ENCODE measurements around the gene FBXO45. TPM values are rescaled to one million over a fixed set of nuclear protein-coding genes. Genes with fewer than 3 reads are reported as not detected.
"Not testable (repeated sequence)": the region's sequence is repeated elsewhere in the genome, so short reads cannot be mapped to it uniquely, and the experiment has no call there.

FBXO45 gene
- total and polyA plus RNA-seq, 11 donors, result 2.1 to 10.8 (median 6.6) TPM

- H3K27me3 ChIP-seq, result no peaks in the 10 kb centered on the region
- no peaks in the 10 kb centered on the region for H3K9me3 ChIP-seq
- intact Hi-C loops (cut with DNase I), result loop anchor here in 1 of 10 donors (10.0 kb wide), 1 partner anchor 296 kb away; the partner anchor contains the start of gene SENP5
- peak overlapping the region in 11 of 12 donors; percentile 68 to 93 (median 83) for H3K27ac ChIP-seq
- WGBS, 4 donors, result 0 to 2% (median 1%) methylated on average over 14 to 44 of the region's 44 CpGs
- ATAC-seq (peak in 1 of 4 donors; percentile 1), DNase-seq (peak; percentile 13 to 69 (median 35))
- H3K36me3 ChIP-seq, result peaks cover 0 to 23% (median 5%) of the 10 kb centered on the region in 9 donors
- H3K4me3 ChIP-seq, result peak overlapping the region; percentile 52 to 98 (median 80)
- peaks cover 0 to 42% (median 22%) of the 10 kb centered on the region in 12 donors for H3K4me1 ChIP-seq
- no peak for TF ChIP-seq POLR2A (IDR thresholded peaks at IDR 0.05)
- TF ChIP-seq, protein P1, sequence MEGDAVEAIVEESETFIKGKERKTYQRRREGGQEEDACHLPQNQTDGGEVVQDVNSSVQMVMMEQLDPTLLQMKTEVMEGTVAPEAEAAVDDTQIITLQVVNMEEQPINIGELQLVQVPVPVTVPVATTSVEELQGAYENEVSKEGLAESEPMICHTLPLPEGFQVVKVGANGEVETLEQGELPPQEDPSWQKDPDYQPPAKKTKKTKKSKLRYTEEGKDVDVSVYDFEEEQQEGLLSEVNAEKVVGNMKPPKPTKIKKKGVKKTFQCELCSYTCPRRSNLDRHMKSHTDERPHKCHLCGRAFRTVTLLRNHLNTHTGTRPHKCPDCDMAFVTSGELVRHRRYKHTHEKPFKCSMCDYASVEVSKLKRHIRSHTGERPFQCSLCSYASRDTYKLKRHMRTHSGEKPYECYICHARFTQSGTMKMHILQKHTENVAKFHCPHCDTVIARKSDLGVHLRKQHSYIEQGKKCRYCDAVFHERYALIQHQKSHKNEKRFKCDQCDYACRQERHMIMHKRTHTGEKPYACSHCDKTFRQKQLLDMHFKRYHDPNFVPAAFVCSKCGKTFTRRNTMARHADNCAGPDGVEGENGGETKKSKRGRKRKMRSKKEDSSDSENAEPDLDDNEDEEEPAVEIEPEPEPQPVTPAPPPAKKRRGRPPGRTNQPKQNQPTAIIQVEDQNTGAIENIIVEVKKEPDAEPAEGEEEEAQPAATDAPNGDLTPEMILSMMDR (IDR thresholded peaks at IDR 0.05), result no peak
Observed at GRCh38 chr3:196569003-196569516, 600 bp downstream of the FBXO45 start.

DNA sequence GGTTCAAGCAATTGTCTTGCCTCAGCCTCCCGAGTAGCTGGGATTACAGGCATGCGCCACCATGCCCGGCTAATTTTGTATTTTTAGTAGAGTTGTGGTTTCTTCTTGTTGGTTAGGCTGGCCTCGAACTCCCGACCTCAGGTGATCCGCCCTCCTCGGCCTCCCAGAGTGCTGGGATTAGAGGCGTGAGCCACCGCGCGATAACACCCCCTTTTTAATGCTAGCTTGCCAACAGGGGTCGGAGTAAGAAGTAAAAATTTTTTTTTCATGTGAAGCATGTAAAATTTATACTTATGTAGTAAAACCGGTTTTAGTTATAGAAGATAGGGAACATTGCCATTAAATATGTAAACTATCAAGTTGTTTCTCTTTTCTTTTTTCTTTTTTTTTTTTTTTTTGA is 1.9 kb downstream of the FBXO45 start:
- H3K27me3 ChIP-seq; intact Hi-C loops (cut with DNase I); H3K9me3 ChIP-seq; DNase-seq; ATAC-seq; H3K27ac ChIP-seq: not testable (repeated sequence)
- Histone ChIP-seq H3K4me3 (peak overlapping the region in 1 of 12 donors; percentile 82), H3K36me3 (peaks cover 0 to 17% (median 5%) of the 10 kb centered on the region in 9 donors), H3K4me1 (peaks cover 0 to 50% (median 22%) of the 10 kb centered on the region in 12 donors)
- 92 to 96% (median 95%) methylated on average over 13 of the region's 13 CpGs for WGBS, 4 donors

DNA sequence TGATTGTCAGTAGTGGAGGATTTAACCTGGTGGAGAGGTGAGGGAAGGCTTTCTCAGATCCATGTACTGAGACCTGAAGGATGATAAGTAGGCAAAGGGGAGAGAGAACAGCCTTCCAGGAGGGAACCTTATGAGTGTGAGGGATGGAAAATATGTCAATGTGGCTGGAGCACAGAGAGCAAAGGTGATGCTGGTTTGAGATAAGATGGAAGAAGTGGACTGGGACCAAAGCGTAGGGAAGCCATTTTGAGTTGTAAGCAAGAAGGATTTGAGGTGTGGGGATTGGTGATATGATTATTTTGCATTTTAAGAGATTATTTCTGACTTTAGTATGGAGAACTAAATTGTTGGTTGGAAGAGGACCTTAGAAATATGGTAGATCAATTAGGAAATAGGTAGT is 3.9 kb downstream of the FBXO45 start:
- H3K27me3 ChIP-seq, result no peaks in the 10 kb centered on the region
- H3K4me3 ChIP-seq, result no peak overlapping the region
- TF ChIP-seq, protein P1 (IDR thresholded peaks at IDR 0.05), result no peak
- TF ChIP-seq POLR2A (IDR thresholded peaks at IDR 0.05), result no peak
- H3K36me3 ChIP-seq, result peaks cover 0 to 2% (median 1%) of the 10 kb centered on the region in 9 donors
- DNase-seq (no peak), ATAC-seq (no peak)
- intact Hi-C loops (cut with DNase I), result no loop called here
- H3K9me3 ChIP-seq, result no peaks in the 10 kb centered on the region
- no peak overlapping the region for H3K27ac ChIP-seq
- peaks cover 0 to 47% (median 20%) of the 10 kb centered on the region in 12 donors for H3K4me1 ChIP-seq
- WGBS, 4 donors, result 1 to 95% (median 59%) methylated on average over 1 of the region's 1 CpG

- Histone ChIP-seq H3K4me3 (no peak overlapping the region), H3K9me3 (no peaks in the 10 kb centered on the region), H3K27ac (no peak overlapping the region), H3K4me1 (no peaks in the 10 kb centered on the region), H3K27me3 (no peaks in the 10 kb centered on the region), H3K36me3 (peaks cover 0 to 67% (median 39%) of the 10 kb centered on the region in 9 donors)
- 82 to 88% (median 86%) methylated on average over 3 of the region's 3 CpGs for WGBS, 4 donors
- intact Hi-C loops (cut with DNase I), result no loop called here
- ATAC-seq (no peak), DNase-seq (no peak)
- TF ChIP-seq, protein P1 (IDR thresholded peaks at IDR 0.05), result no peak
Observed at GRCh38 chr3:196585044-196585757, 16.7 kb downstream of the FBXO45 start.

All from heart left ventricle (tissue), 16 donors.